ENCODE results near the gene CRYBB1.

Gene CRYBB1

GRCh38 chr22:26617271-26618199, at the start of gene CRYBB1:
TSS of gene CRYBB1 (minus strand) at chr22:26618027. CDS start at chr22:26616319, 1,708 bp downstream.
- TF ChIP-seq, protein P1, sequence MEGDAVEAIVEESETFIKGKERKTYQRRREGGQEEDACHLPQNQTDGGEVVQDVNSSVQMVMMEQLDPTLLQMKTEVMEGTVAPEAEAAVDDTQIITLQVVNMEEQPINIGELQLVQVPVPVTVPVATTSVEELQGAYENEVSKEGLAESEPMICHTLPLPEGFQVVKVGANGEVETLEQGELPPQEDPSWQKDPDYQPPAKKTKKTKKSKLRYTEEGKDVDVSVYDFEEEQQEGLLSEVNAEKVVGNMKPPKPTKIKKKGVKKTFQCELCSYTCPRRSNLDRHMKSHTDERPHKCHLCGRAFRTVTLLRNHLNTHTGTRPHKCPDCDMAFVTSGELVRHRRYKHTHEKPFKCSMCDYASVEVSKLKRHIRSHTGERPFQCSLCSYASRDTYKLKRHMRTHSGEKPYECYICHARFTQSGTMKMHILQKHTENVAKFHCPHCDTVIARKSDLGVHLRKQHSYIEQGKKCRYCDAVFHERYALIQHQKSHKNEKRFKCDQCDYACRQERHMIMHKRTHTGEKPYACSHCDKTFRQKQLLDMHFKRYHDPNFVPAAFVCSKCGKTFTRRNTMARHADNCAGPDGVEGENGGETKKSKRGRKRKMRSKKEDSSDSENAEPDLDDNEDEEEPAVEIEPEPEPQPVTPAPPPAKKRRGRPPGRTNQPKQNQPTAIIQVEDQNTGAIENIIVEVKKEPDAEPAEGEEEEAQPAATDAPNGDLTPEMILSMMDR (IDR thresholded peaks at IDR 0.05; ENCODE audit: low read depth, low read length) = no peak
- H3K4me3 ChIP-seq (ENCODE audit: low read depth, low read length) = no peak within 1 kb of the TSS

DNA sequence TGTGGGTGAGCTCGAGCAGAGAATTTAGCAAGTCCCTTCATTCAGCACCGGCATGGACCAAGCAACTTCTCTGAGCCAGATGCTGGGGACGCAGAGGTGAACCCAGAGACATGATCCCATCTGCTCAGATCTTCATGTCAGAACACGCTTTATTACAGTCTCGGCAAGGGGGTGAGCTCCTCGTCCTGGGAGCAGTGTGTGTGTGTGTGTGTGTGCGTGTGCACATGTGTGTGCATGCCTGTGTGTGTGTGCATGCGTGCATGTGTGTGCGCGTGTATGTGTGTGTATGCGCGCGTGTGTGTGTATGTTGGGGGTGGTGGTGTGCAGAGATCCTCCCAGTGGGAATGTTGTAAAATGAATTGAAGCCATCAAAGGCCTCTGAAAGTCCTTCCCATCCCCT, 49.3 kb upstream of the CRYBB1 start:
- TF ChIP-seq, protein P1 (IDR thresholded peaks at IDR 0.05; ENCODE audit: low read depth, low read length) = no peak
- H3K4me3 ChIP-seq (ENCODE audit: low read depth, low read length) = no peak overlapping the region

- TF ChIP-seq, protein P1 (IDR thresholded peaks at IDR 0.05; ENCODE audit: low read depth, low read length) = no peak
- no peak overlapping the region for H3K4me3 ChIP-seq (ENCODE audit: low read depth, low read length)
These were observed 48.0 kb upstream of the CRYBB1 start for GRCh38 chr22:26665813-26666231.

- no peak overlapping the region for H3K4me3 ChIP-seq (ENCODE audit: low read depth, low read length)
- TF ChIP-seq, protein P1 (IDR thresholded peaks at IDR 0.05; ENCODE audit: low read depth, low read length) = no peak
These were observed 45.6 kb upstream of the CRYBB1 start for GRCh38 chr22:26663374-26663923.

GRCh38 chr22:26662160-26662559, 44.3 kb upstream of the CRYBB1 start:
- TF ChIP-seq, protein P1 (IDR thresholded peaks at IDR 0.05; ENCODE audit: low read depth, low read length) = no peak
- H3K4me3 ChIP-seq (ENCODE audit: low read depth, low read length) = no peak overlapping the region

GRCh38 chr22:26660961-26661578, 43.2 kb upstream of the CRYBB1 start:
- H3K4me3 ChIP-seq (ENCODE audit: low read depth, low read length) = no peak overlapping the region

More at GRCh38 chr22:26660961-26661578, 43.2 kb upstream of the CRYBB1 start:
- TF ChIP-seq, protein P1 (IDR thresholded peaks at IDR 0.05; ENCODE audit: low read depth, low read length) = no peak

Data from WI38 (cell line).